HEK293T (cell line): Measurements from ENCODE around the gene IL22RA2.
A peak's percentile ranks its signal among the peaks of the same experiment; 100 is the strongest.

ENCODE experiments used
- CTCF ChIA-PET: fragments of 350-600 bp; formaldehyde crosslinking; extraction: SDS; loops from one replicate; lab custom pipeline; 2021; ENCODE audit warnings: antibody characterized with exemption, inconsistent platforms; lab: Yijun Ruan, JAX
- POLR2A ChIA-PET: fragments of 350-600 bp; formaldehyde crosslinking; extraction: SDS; loops from one replicate; lab custom pipeline; 2020; ENCODE audit warnings: antibody characterized with exemption, inconsistent platforms; lab: Yijun Ruan, JAX
- DNase-seq: peaks from one replicate; pipeline ENCODE4 v3.0.0; 2012; ENCODE audit warnings: mixed read lengths; ENCODE audit errors: extremely low spot score
- ARNT ChIP-seq: fragments of 450-650 bp; IDR thresholded peaks from 2 replicates; pipeline ENCODE4 v1.6.1; 2017; ENCODE audit warnings: mild to moderate bottlenecking
- BHLHE40 ChIP-seq: fragments of 450-650 bp; IDR thresholded peaks from 2 replicates; pipeline ENCODE4 v1.6.1; 2016; ENCODE audit warnings: mild to moderate bottlenecking, moderate library complexity, borderline replicate concordance
- CTBP1 ChIP-seq: fragments of 450-650 bp; IDR thresholded peaks from 2 replicates; pipeline ENCODE4 v1.6.1; 2016; ENCODE audit warnings: borderline replicate concordance
- ELF4 ChIP-seq: fragments of 450-650 bp; IDR thresholded peaks from 2 replicates; pipeline ENCODE4 v1.6.1; 2017; ENCODE audit warnings: antibody characterized with exemption
- FOXA1 ChIP-seq: fragments of 450-650 bp; IDR thresholded peaks from 2 replicates; pipeline ENCODE4 v1.6.1; 2016; ENCODE audit warnings: mild to moderate bottlenecking
- FOXK2 ChIP-seq: fragments of 450-650 bp; IDR thresholded peaks from 2 replicates; pipeline ENCODE4 v1.6.1; 2016; ENCODE audit warnings: mild to moderate bottlenecking
- FOXM1 ChIP-seq: fragments of 450-650 bp; IDR thresholded peaks from 2 replicates; pipeline ENCODE4 v1.6.1; 2017; ENCODE audit warnings: mild to moderate bottlenecking, borderline replicate concordance
- HDGF ChIP-seq: fragments of 450-650 bp; IDR thresholded peaks from 2 replicates; pipeline ENCODE4 v1.6.1; 2017; ENCODE audit warnings: antibody characterized with exemption, borderline replicate concordance
- L3MBTL2 ChIP-seq: fragments of 450-650 bp; conservative IDR thresholded peaks from 2 replicates; pipeline ENCODE4 v1.6.1; 2016; ENCODE audit warnings: mild to moderate bottlenecking
- LEF1 ChIP-seq: fragments of 450-650 bp; IDR thresholded peaks from 2 replicates; pipeline ENCODE4 v1.6.1; 2017; ENCODE audit warnings: mild to moderate bottlenecking, borderline replicate concordance
- NFRKB ChIP-seq: fragments of 450-650 bp; IDR thresholded peaks from 2 replicates; pipeline ENCODE4 v1.6.1; 2016; ENCODE audit warnings: mild to moderate bottlenecking, moderate library complexity
- SP1 ChIP-seq: fragments of 450-650 bp; IDR thresholded peaks from 2 replicates; pipeline ENCODE4 v1.6.1; 2017
- SUZ12 ChIP-seq: fragments of 450-650 bp; IDR thresholded peaks from 2 replicates; pipeline ENCODE4 v1.6.1; 2016; ENCODE audit warnings: mild to moderate bottlenecking
- TARDBP ChIP-seq: fragments of 450-650 bp; IDR thresholded peaks from 2 replicates; pipeline ENCODE4 v1.6.1; 2016
- ZNF384 ChIP-seq: fragments of 450-650 bp; IDR thresholded peaks from 2 replicates; pipeline ENCODE4 v1.6.1; 2016
- TF ChIP-seq, protein P1 (sequence below): fragments of 450-650 bp; IDR thresholded peaks from 2 replicates; pipeline ENCODE4 v1.6.1; 2016

The IL22RA2 gene

DNA sequence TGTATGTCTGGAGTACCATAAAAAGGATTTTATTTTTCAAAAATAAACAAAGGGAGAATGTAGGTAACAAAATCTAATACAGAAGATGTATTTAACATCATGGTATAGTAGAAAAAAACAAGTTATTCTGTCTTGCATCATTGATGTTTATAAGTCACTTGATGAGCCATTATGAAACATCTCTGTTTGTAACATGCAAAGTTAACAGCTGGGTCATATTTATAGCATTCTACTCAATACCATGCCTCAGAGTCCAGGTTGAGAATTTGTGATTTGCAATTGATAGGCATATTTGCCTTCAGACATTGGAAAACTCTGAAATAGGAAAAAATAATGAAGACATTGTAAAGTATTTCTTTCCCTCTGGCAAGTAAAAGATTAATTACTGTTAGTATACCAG, 76.4 kb downstream of the IL22RA2 start:
- CTCF ChIA-PET, result interaction anchor here (0.9 kb wide), 1 partner anchor 218 kb away, joined by 3 read pairs; no protein-coding TSS in a partner anchor
- no peak for DNase-seq
- no peak for TF ChIP-seq CTBP1
- TF ChIP-seq BHLHE40, result no peak
- TF ChIP-seq TARDBP, result no peak
- TF ChIP-seq, protein P1, sequence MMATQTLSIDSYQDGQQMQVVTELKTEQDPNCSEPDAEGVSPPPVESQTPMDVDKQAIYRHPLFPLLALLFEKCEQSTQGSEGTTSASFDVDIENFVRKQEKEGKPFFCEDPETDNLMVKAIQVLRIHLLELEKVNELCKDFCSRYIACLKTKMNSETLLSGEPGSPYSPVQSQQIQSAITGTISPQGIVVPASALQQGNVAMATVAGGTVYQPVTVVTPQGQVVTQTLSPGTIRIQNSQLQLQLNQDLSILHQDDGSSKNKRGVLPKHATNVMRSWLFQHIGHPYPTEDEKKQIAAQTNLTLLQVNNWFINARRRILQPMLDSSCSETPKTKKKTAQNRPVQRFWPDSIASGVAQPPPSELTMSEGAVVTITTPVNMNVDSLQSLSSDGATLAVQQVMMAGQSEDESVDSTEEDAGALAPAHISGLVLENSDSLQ, result no peak
- TF ChIP-seq FOXA1, result no peak
- TF ChIP-seq SUZ12, result no peak
- TF ChIP-seq HDGF, result no peak
- TF ChIP-seq FOXM1, result no peak
- TF ChIP-seq NFRKB, result no peak
- no peak for TF ChIP-seq ARNT
- TF ChIP-seq FOXK2, result no peak
- TF ChIP-seq ZNF384, result no peak
- no peak for TF ChIP-seq L3MBTL2
- TF ChIP-seq ELF4, result no peak
- no peak for TF ChIP-seq SP1
- TF ChIP-seq LEF1, result no peak
- POLR2A ChIA-PET, result no interaction called here

DNA sequence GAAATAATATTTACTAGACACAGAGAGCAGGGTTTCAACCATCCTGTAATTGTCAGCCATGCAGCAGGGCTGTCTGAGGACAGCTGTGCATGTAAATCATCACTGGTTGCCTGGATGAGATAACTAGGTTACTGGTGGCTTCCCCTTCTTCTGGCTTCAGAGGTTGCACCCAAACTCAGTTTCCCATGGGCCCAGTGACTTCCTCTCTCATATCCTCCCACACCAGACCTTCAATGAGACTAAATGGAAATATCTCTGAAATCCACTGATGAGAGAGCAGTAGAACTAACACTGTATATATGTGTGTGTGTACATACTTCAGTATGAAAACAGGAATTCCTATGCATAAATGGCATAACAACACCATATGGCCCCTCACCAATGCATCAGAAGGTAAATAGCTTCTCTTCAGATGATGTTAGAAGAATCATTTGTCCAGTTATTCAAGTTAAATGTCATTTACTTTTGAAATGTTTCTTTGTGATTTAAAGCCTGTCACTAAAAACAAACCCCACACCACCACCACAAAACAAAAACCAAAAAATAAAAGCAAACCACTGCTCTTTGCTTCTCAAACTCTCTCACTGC, 77.7 kb downstream of the IL22RA2 start:
- TF ChIP-seq FOXK2 (no peak), SUZ12 (no peak)
- DNase-seq, result no peak
- ChIA-PET CTCF (interaction anchor here (0.6 kb wide), 1 partner anchor 18 kb away, joined by 3 read pairs; no protein-coding TSS in a partner anchor), POLR2A (no interaction called here)

- DNase-seq, result no peak
- no peak for TF ChIP-seq SUZ12
- no peak for TF ChIP-seq FOXA1
- TF ChIP-seq TARDBP, result no peak
- no peak for TF ChIP-seq ZNF384
- POLR2A ChIA-PET, result no interaction called here
- CTCF ChIA-PET, result interaction anchor here (1.2 to 1.6 kb wide), 2 partner anchors 17 to 220 kb away, joined by 3 to 12 read pairs; no protein-coding TSS in a partner anchor
Measured at GRCh38 chr6:137095093-137095492, 78.4 kb downstream of the IL22RA2 start.

DNA sequence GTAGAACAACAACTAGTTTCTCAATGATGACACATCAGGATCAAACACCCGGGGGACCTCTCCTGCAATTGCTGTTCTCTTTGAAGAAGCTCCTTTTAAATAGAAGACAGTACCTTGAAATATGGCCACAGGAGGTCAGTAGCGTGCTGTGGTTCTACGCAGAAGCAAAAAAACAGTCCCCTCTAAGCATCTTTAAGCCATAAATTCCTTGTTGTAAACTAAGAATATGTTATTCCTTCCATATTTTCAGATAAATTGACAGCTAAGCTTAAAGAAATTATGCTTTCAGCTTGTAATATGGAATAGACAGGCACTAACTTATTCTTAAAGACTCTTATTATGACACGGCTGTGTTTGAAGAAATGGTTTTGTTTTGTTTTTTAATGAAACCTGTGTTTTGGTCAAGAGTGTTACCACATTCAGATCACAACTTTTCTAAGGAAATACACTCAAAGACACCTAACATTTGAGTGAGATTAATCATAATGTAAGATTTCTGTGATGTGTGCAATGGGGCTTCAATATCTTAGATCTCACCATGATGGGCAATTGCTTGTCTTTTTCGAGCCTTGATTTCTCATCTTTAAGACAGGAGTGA, 78.9 kb downstream of the IL22RA2 start:
- ChIA-PET CTCF (interaction anchor here (0.5 to 1.6 kb wide), 9 partner anchors 8 to 547 kb away, joined by 3 to 12 read pairs (median 3); no protein-coding TSS in a partner anchor), POLR2A (no interaction called here)

More for the DNA sequence above, 78.9 kb downstream of the IL22RA2 start:
- no peak for TF ChIP-seq HDGF
- no peak for TF ChIP-seq BHLHE40
- TF ChIP-seq ZNF384, result peak; percentile 63; the same call in 1 of the 2 replicates
- DNase-seq, result peak; percentile 64
